ENCODE data around the gene SUMO3.
"Not testable (repeated sequence)": the region's sequence is repeated elsewhere in the genome, so short reads cannot be mapped to it uniquely, and the experiment has no call there.

Gene SUMO3

GRCh38 chr21:44837537-44837936 lies 19.7 kb upstream of the SUMO3 start:
- Histone ChIP-seq H3K27ac (ENCODE audit: low read length) (no peak overlapping the region), H3K4me3 (ENCODE audit: low read length) (no peak overlapping the region), H3K9me3 (ENCODE audit: control insufficient read depth, insufficient read depth, low read length) (no peaks in the 10 kb centered on the region), H3K27me3 (ENCODE audit: control insufficient read depth, insufficient read depth, low read length) (no peaks in the 10 kb centered on the region), H3K4me1 (ENCODE audit: control insufficient read depth, insufficient read depth, low read length) (peaks cover 2% of the 10 kb centered on the region; the same call in 1 of the 2 replicates), H3K36me3 (ENCODE audit: control insufficient read depth, insufficient read depth, low read length) (no peaks in the 10 kb centered on the region)
- WGBS (ENCODE audit: insufficient coverage, insufficient read length): no CpG with 5 or more reads among the region's 13 CpGs
- no peak for DNase-seq (ENCODE audit: low read depth, low spot score)

GRCh38 chr21:44836666-44837471 lies 19.0 kb upstream of the SUMO3 start:
- H3K36me3 ChIP-seq (ENCODE audit: control insufficient read depth, insufficient read depth, low read length): no peaks in the 10 kb centered on the region
- no peak overlapping the region for H3K4me3 ChIP-seq (ENCODE audit: low read length)
- no peak for DNase-seq (ENCODE audit: low read depth, low spot score)
- no peaks in the 10 kb centered on the region for H3K27me3 ChIP-seq (ENCODE audit: control insufficient read depth, insufficient read depth, low read length)
- no peak overlapping the region for H3K27ac ChIP-seq (ENCODE audit: low read length)
- H3K9me3 ChIP-seq (ENCODE audit: control insufficient read depth, insufficient read depth, low read length): no peaks in the 10 kb centered on the region
- H3K4me1 ChIP-seq (ENCODE audit: control insufficient read depth, insufficient read depth, low read length): peaks cover 2% of the 10 kb centered on the region; the same call in 1 of the 2 replicates
- WGBS (ENCODE audit: insufficient coverage, insufficient read length): no CpG with 5 or more reads among the region's 37 CpGs

- Histone ChIP-seq H3K27me3 (ENCODE audit: control insufficient read depth, insufficient read depth, low read length) (no peaks in the 10 kb centered on the region), H3K4me3 (ENCODE audit: low read length) (no peak overlapping the region), H3K27ac (ENCODE audit: low read length) (no peak overlapping the region), H3K36me3 (ENCODE audit: control insufficient read depth, insufficient read depth, low read length) (no peaks in the 10 kb centered on the region), H3K9me3 (ENCODE audit: control insufficient read depth, insufficient read depth, low read length) (no peaks in the 10 kb centered on the region), H3K4me1 (ENCODE audit: control insufficient read depth, insufficient read depth, low read length) (peaks cover 2% of the 10 kb centered on the region; the same call in 1 of the 2 replicates)
- no CpG with 5 or more reads among the region's 3 CpGs for WGBS (ENCODE audit: insufficient coverage, insufficient read length)
- DNase-seq (ENCODE audit: low read depth, low spot score): no peak
Observed at GRCh38 chr21:44836349-44836665, 18.4 kb upstream of the SUMO3 start.

- Histone ChIP-seq H3K4me1 (ENCODE audit: control insufficient read depth, insufficient read depth, low read length) (peaks cover 2% of the 10 kb centered on the region; the same call in 1 of the 2 replicates), H3K27me3 (ENCODE audit: control insufficient read depth, insufficient read depth, low read length) (no peaks in the 10 kb centered on the region), H3K27ac (ENCODE audit: low read length) (no peak overlapping the region), H3K36me3 (ENCODE audit: control insufficient read depth, insufficient read depth, low read length) (no peaks in the 10 kb centered on the region), H3K4me3 (ENCODE audit: low read length) (no peak overlapping the region), H3K9me3 (ENCODE audit: control insufficient read depth, insufficient read depth, low read length) (no peaks in the 10 kb centered on the region)
- DNase-seq (ENCODE audit: low read depth, low spot score): no peak
- WGBS (ENCODE audit: insufficient coverage, insufficient read length): no CpG with 5 or more reads among the region's 8 CpGs
Observed at GRCh38 chr21:44835647-44835973, 17.7 kb upstream of the SUMO3 start.

- Histone ChIP-seq H3K27ac (ENCODE audit: low read length) (no peak overlapping the region), H3K27me3 (ENCODE audit: control insufficient read depth, insufficient read depth, low read length) (no peaks in the 10 kb centered on the region)
- WGBS (ENCODE audit: insufficient coverage, insufficient read length): no CpG with 5 or more reads among the region's 29 CpGs
Observed at GRCh38 chr21:44834951-44835646, 17.2 kb upstream of the SUMO3 start.

GRCh38 chr21:44834231-44834950 lies 16.5 kb upstream of the SUMO3 start:
- no peak overlapping the region for H3K27ac ChIP-seq (ENCODE audit: low read length)
- no CpG with 5 or more reads among the region's 26 CpGs for WGBS (ENCODE audit: insufficient coverage, insufficient read length)
- no peaks in the 10 kb centered on the region for H3K9me3 ChIP-seq (ENCODE audit: control insufficient read depth, insufficient read depth, low read length)

More at GRCh38 chr21:44834951-44835646, 17.2 kb upstream of the SUMO3 start:
- Histone ChIP-seq H3K36me3 (ENCODE audit: control insufficient read depth, insufficient read depth, low read length) (no peaks in the 10 kb centered on the region), H3K9me3 (ENCODE audit: control insufficient read depth, insufficient read depth, low read length) (no peaks in the 10 kb centered on the region), H3K4me1 (ENCODE audit: control insufficient read depth, insufficient read depth, low read length) (peaks cover 2% of the 10 kb centered on the region; the same call in 1 of the 2 replicates), H3K4me3 (ENCODE audit: low read length) (no peak overlapping the region)
- DNase-seq (ENCODE audit: low read depth, low spot score): no peak

GRCh38 chr21:44833663-44834062 lies 15.8 kb upstream of the SUMO3 start:
- Histone ChIP-seq H3K4me1 (ENCODE audit: control insufficient read depth, insufficient read depth, low read length) (0 out of 2 replicates have a peak, but pooled peaks cover 2% of the 10 kb centered on the region), H3K9me3 (ENCODE audit: control insufficient read depth, insufficient read depth, low read length) (no peaks in the 10 kb centered on the region), H3K36me3 (ENCODE audit: control insufficient read depth, insufficient read depth, low read length) (no peaks in the 10 kb centered on the region), H3K27ac (ENCODE audit: low read length) (no peak overlapping the region), H3K4me3 (ENCODE audit: low read length) (no peak overlapping the region), H3K27me3 (ENCODE audit: control insufficient read depth, insufficient read depth, low read length) (no peaks in the 10 kb centered on the region)
- WGBS (ENCODE audit: insufficient coverage, insufficient read length): no CpG with 5 or more reads among the region's 5 CpGs
- no peak for DNase-seq (ENCODE audit: low read depth, low spot score)

More at GRCh38 chr21:44834231-44834950, 16.5 kb upstream of the SUMO3 start:
- H3K4me1 ChIP-seq (ENCODE audit: control insufficient read depth, insufficient read depth, low read length): peaks cover 2% of the 10 kb centered on the region; the same call in 1 of the 2 replicates
- no peak overlapping the region for H3K4me3 ChIP-seq (ENCODE audit: low read length)
- DNase-seq (ENCODE audit: low read depth, low spot score): no peak
- no peaks in the 10 kb centered on the region for H3K36me3 ChIP-seq (ENCODE audit: control insufficient read depth, insufficient read depth, low read length)
- H3K27me3 ChIP-seq (ENCODE audit: control insufficient read depth, insufficient read depth, low read length): no peaks in the 10 kb centered on the region

GRCh38 chr21:44832516-44833255 lies 14.8 kb upstream of the SUMO3 start:
- DNase-seq (ENCODE audit: low read depth, low spot score): not testable (repeated sequence)
- WGBS (ENCODE audit: insufficient coverage, insufficient read length): no CpG with 5 or more reads among the region's 23 CpGs

GRCh38 chr21:44831227-44831860 lies 13.5 kb upstream of the SUMO3 start:
- Histone ChIP-seq H3K27ac (ENCODE audit: low read length) (no peak overlapping the region), H3K4me3 (ENCODE audit: low read length) (no peak overlapping the region), H3K9me3 (ENCODE audit: control insufficient read depth, insufficient read depth, low read length) (no peaks in the 10 kb centered on the region; the same call in 1 of the 2 replicates), H3K36me3 (ENCODE audit: control insufficient read depth, insufficient read depth, low read length) (no peaks in the 10 kb centered on the region), H3K4me1 (ENCODE audit: control insufficient read depth, insufficient read depth, low read length) (no peaks in the 10 kb centered on the region), H3K27me3 (ENCODE audit: control insufficient read depth, insufficient read depth, low read length) (no peaks in the 10 kb centered on the region)
- WGBS (ENCODE audit: insufficient coverage, insufficient read length): no CpG with 5 or more reads among the region's 7 CpGs
- DNase-seq (ENCODE audit: low read depth, low spot score): no peak

More at GRCh38 chr21:44832516-44833255, 14.8 kb upstream of the SUMO3 start:
- not testable (repeated sequence) for H3K4me1 ChIP-seq (ENCODE audit: control insufficient read depth, insufficient read depth, low read length); H3K4me3 ChIP-seq (ENCODE audit: low read length); H3K36me3 ChIP-seq (ENCODE audit: control insufficient read depth, insufficient read depth, low read length); H3K27ac ChIP-seq (ENCODE audit: low read length); H3K27me3 ChIP-seq (ENCODE audit: control insufficient read depth, insufficient read depth, low read length); H3K9me3 ChIP-seq (ENCODE audit: control insufficient read depth, insufficient read depth, low read length)

Measured in iPS DF 6.9 (cell line).